Left lung (tissue), 10 donors: Measurements from ENCODE around the gene MLH3. TPM values are rescaled to one million over a fixed set of nuclear protein-coding genes. Genes with fewer than 3 reads are reported as not detected.
A peak's percentile ranks its signal among the peaks of the same experiment; 100 is the strongest.

Experiments used
- ATAC-seq: fragments of 200-7000 bp; cut with Tn5 transposase; one replicate; pipeline ENCODE4 v1.9.1; 2020; ENCODE audit warnings: moderate library complexity
- DNase-seq, 4 donors: peaks; one replicate each; pipeline ENCODE4 v3.0.0-alpha.2; 2013 to 2020
- H3K27ac ChIP-seq, 2 donors: fragments of 200-600 bp; sonication (generic) in 1 of 2; one replicate each; pipeline versions ENCODE4 v1.5.0 to v1.8.0; 2020 to 2021
- H3K27me3 ChIP-seq, 2 donors: fragments of 200-600 bp; sonication (generic) in 1 of 2; one replicate each; pipeline versions ENCODE4 v1.5.0 to v1.8.0; 2020 to 2021
- H3K36me3 ChIP-seq, 2 donors: fragments of 200-600 bp; sonication (generic) in 1 of 2; one replicate each; pipeline versions ENCODE4 v1.5.0 to v1.8.0; 2020 to 2021
- H3K4me1 ChIP-seq, 2 donors: fragments of 200-600 bp; one replicate each; pipeline ENCODE4 v1.8.0; 2021
- H3K4me3 ChIP-seq, 2 donors: fragments of 200-600 bp; sonication (generic) in 1 of 2; one replicate each; pipeline versions ENCODE4 v1.5.0 to v1.8.0; 2020 to 2021; ENCODE audit warnings: mild to moderate bottlenecking in 1 of 2
- H3K9me3 ChIP-seq, 2 donors: fragments of 200-600 bp; sonication (generic) in 1 of 2; one replicate each; pipeline versions ENCODE4 v1.5.0 to v1.8.0; 2020 to 2021
- CTCF ChIP-seq, 2 donors: fragments of 200-600 bp; sonication (generic) in 1 of 2; IDR thresholded peaks; one replicate each; pipeline versions ENCODE4 v1.5.0 to v1.8.0; 2021; ENCODE audit warnings: antibody characterized with exemption in 2 of 2
- intact Hi-C, 2 donors: fragments of 100-400 bp; cut with DNase I; formaldehyde crosslinking; loops; one replicate each; pipeline versions ENCODE4 v1.11.2 to v1.14.2; 2022
- polyA plus RNA-seq, 6 donors: library from polyadenylated mRNA; unstranded; fragments of 120-200 nt; gene quantifications; one replicate each; pipeline ENCODE4 v1.2.1, GENCODE V29; 2013; ENCODE audit not compliant: insufficient read length in 6 of 6
- total RNA-seq, 2 donors: library from RNA; stranded (reverse); fragmentation: NEBNext Ultra II Directional; extraction: Animal tissue kit (Norgen Biotek cat#: 25700); gene quantifications; one replicate each; pipeline ENCODE4 v1.2.1, GENCODE V29; 2021
- donor health status: DM: no; HTN: yes; CAD: no.
- donor health status: DM: no; HTN: no; CAD: no.

MLH3 gene
- total and polyA plus RNA-seq, 8 donors: 24.7 to 48.3 (median 39.9) TPM

- peaks cover 0 to 7% of the 10 kb centered on the region in 2 donors for H3K4me1 ChIP-seq
- H3K36me3 ChIP-seq: peaks cover 0 to 65% of the 10 kb centered on the region in 2 donors
- intact Hi-C loops: no loop called here
- TF ChIP-seq CTCF (IDR thresholded peaks at IDR 0.05): no peak
- DNase-seq: no peak
- H3K27me3 ChIP-seq: no peaks in the 10 kb centered on the region
- no peaks in the 10 kb centered on the region for H3K9me3 ChIP-seq
- no peak for ATAC-seq
- no peak overlapping the region for H3K4me3 ChIP-seq
- H3K27ac ChIP-seq: no peak overlapping the region
These were observed 21.1 kb downstream of the MLH3 start for GRCh38 chr14:75030147-75030546.

GRCh38 chr14:75025876-75026275 is 25.4 kb downstream of the MLH3 start:
- peaks cover 0 to 64% of the 10 kb centered on the region in 2 donors for H3K36me3 ChIP-seq
- no peak for ATAC-seq
- intact Hi-C loops: no loop called here
- H3K9me3 ChIP-seq: no peaks in the 10 kb centered on the region
- TF ChIP-seq CTCF (IDR thresholded peaks at IDR 0.05): no peak
- no peak overlapping the region for H3K27ac ChIP-seq
- H3K27me3 ChIP-seq: no peaks in the 10 kb centered on the region
- no peak overlapping the region for H3K4me3 ChIP-seq
- no peak for DNase-seq
- peaks cover 0 to 10% of the 10 kb centered on the region in 2 donors for H3K4me1 ChIP-seq

GRCh38 chr14:75025082-75025481 is 26.2 kb downstream of the MLH3 start:
- Histone ChIP-seq H3K4me3 (no peak overlapping the region), H3K36me3 (peaks cover 0 to 64% of the 10 kb centered on the region in 2 donors), H3K4me1 (peaks cover 0 to 10% of the 10 kb centered on the region in 2 donors), H3K27me3 (no peaks in the 10 kb centered on the region), H3K27ac (peak overlapping the region in 1 of 2 donors; percentile 51), H3K9me3 (no peaks in the 10 kb centered on the region)
- peak; percentile 26 for ATAC-seq
- no peak for TF ChIP-seq CTCF (IDR thresholded peaks at IDR 0.05)
- DNase-seq: no peak
- intact Hi-C loops: no loop called here

GRCh38 chr14:75023108-75023507 is 28.2 kb downstream of the MLH3 start:
- H3K9me3 ChIP-seq: no peaks in the 10 kb centered on the region
- ATAC-seq (no peak), DNase-seq (no peak)
- H3K27me3 ChIP-seq: no peaks in the 10 kb centered on the region
- H3K4me1 ChIP-seq: peaks cover 0 to 10% of the 10 kb centered on the region in 2 donors
- no peak overlapping the region for H3K4me3 ChIP-seq
- no peak for TF ChIP-seq CTCF (IDR thresholded peaks at IDR 0.05)
- intact Hi-C loops: no loop called here
- H3K36me3 ChIP-seq: peaks cover 0 to 64% of the 10 kb centered on the region in 2 donors
- H3K27ac ChIP-seq: peak overlapping the region in 1 of 2 donors; percentile 23

- no peak for ATAC-seq
- H3K27me3 ChIP-seq: no peaks in the 10 kb centered on the region
- no peak for DNase-seq
- H3K9me3 ChIP-seq: no peaks in the 10 kb centered on the region
- H3K4me1 ChIP-seq: peaks cover 0 to 10% of the 10 kb centered on the region in 2 donors
- peaks cover 0 to 69% of the 10 kb centered on the region in 2 donors for H3K36me3 ChIP-seq
- intact Hi-C loops: no loop called here
- H3K27ac ChIP-seq: peak overlapping the region in 1 of 2 donors; percentile 23
- H3K4me3 ChIP-seq: no peak overlapping the region
- no peak for TF ChIP-seq CTCF (IDR thresholded peaks at IDR 0.05)
These were observed 28.6 kb downstream of the MLH3 start for GRCh38 chr14:75022655-75023054.
